LNCaP clone FGC (cell line): ENCODE data around the gene CMTM5.
"Not testable (repeated sequence)": the region's sequence is repeated elsewhere in the genome, so short reads cannot be mapped to it uniquely, and the experiment has no call there.

Experiments
- DNase-seq: peaks from one replicate; pipeline ENCODE4 v3.0.0-alpha.2; 2011; ENCODE audit warnings: low read depth
- H3K4me3 ChIP-seq: 2 replicates; pipeline ENCODE4 v1.5.1; 2011; ENCODE audit warnings: mild to moderate bottlenecking, low read depth, low read length, control low read depth
- TF ChIP-seq, protein P1 (sequence below): IDR thresholded peaks from 2 replicates; pipeline ENCODE4 v1.5.1; 2012; ENCODE audit warnings: mild to moderate bottlenecking; ENCODE audit not compliant: control insufficient read depth, insufficient read depth; ENCODE audit errors: extremely low read depth

The CMTM5 gene

GRCh38 chr14:23423657-23424056, 46.8 kb downstream of the CMTM5 start:
- DNase-seq = no peak
- TF ChIP-seq, protein P1, sequence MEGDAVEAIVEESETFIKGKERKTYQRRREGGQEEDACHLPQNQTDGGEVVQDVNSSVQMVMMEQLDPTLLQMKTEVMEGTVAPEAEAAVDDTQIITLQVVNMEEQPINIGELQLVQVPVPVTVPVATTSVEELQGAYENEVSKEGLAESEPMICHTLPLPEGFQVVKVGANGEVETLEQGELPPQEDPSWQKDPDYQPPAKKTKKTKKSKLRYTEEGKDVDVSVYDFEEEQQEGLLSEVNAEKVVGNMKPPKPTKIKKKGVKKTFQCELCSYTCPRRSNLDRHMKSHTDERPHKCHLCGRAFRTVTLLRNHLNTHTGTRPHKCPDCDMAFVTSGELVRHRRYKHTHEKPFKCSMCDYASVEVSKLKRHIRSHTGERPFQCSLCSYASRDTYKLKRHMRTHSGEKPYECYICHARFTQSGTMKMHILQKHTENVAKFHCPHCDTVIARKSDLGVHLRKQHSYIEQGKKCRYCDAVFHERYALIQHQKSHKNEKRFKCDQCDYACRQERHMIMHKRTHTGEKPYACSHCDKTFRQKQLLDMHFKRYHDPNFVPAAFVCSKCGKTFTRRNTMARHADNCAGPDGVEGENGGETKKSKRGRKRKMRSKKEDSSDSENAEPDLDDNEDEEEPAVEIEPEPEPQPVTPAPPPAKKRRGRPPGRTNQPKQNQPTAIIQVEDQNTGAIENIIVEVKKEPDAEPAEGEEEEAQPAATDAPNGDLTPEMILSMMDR = no peak
- no peak overlapping the region for H3K4me3 ChIP-seq

GRCh38 chr14:23425169-23425568, 48.3 kb downstream of the CMTM5 start:
- no peak for DNase-seq
- TF ChIP-seq, protein P1 = no peak
- no peak overlapping the region for H3K4me3 ChIP-seq

DNA sequence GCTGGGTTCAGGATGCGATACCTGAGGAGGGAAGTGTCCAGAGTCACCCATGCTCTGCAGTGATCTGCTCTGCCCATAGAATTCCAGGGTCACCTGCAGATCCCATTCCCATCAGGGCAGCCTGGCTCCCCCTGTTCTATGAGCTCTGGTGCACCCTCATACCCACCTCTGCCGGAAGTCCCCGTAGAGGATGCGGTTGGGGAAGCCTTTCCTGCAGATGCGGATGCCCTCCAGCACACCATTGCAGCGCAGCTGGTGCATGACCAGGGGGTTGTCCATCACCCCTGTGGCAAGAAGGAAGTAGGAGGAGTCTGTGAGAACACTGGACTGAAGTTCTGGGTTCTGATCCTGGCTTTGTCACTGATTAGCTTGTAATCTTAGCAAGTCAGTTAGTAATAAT, 49.0 kb downstream of the CMTM5 start:
- DNase-seq, H3K4me3 ChIP-seq: not testable (repeated sequence)

- TF ChIP-seq, protein P1 = no peak
- no peak for DNase-seq
- H3K4me3 ChIP-seq = no peak overlapping the region
Observed at GRCh38 chr14:23428686-23429495, 52.0 kb downstream of the CMTM5 start.
